Stimulated activated CD4-positive, alpha-beta T cell treated with anti-CD3 and anti-CD28 coated beads, Interleukin-12 subunit alpha, Interleukin-12 subunit beta, amount 100 ng/mL, for 4 hours (primary cell): Measurements from ENCODE around the gene CCDC47.

Source experiments
- DNase-seq: peaks from one replicate; pipeline ENCODE4 v3.0.0-alpha.2; 2020

The CCDC47 gene

DNA sequence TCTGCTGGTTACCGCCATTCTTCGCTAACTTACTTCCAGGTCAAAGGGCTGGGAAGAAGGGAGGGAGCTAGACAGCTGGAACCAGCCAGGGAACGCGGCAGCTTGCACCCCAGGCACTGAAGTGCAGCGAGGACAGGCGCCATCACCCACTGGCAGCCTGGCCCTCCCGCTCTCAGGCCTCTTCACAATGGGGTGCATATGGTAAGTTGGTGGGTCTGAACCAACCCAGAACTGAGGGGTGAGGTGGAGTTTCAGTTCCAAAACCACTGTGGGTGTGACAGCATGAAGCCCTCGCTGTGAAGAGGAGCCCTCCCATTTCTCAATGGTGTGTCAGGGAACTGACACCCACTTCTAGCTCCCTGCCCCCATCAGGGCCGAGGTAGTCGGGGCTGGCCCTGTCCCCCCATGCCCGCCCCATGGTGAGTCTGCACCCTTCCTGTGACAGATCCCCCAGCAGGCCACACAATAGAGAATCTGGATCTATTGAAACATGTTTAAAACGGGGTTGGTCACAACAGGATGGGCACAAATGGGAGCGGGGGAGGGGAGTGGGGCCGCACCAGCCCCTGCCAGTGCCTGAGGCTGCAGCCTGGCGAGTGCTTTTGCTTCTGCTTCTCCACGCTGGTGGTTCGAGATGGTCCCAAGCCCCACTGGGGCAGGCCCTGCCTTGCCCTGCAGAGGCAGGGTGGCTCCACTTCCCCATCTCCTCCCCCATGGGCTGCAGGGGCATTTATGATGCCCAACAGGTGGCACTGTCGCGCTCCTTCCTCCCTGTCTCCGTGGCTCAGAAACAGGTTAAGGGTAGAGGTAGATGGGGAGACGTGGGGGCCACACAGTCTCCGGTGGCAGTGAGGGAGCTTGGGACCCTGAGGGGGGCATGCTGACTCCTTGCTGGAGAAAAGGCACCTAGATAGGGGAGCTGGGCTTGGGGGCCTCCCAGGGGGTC is 75.8 kb downstream of the CCDC47 start:
- peak; percentile 65 for DNase-seq

GRCh38 chr17:63696381-63696961 is 76.9 kb downstream of the CCDC47 start:
- DNase-seq, result peak; percentile 20

- DNase-seq, result no peak
Observed at GRCh38 chr17:63695889-63696288, 77.5 kb downstream of the CCDC47 start.
